Measurements from ENCODE around the gene STC2. TPM values are rescaled to one million over a fixed set of nuclear protein-coding genes. Genes with fewer than 3 reads are reported as not detected.

Gene STC2
- total and polyA plus RNA-seq, 2 experiments from 2014 or later: 26.6 to 27.8 TPM

DNA sequence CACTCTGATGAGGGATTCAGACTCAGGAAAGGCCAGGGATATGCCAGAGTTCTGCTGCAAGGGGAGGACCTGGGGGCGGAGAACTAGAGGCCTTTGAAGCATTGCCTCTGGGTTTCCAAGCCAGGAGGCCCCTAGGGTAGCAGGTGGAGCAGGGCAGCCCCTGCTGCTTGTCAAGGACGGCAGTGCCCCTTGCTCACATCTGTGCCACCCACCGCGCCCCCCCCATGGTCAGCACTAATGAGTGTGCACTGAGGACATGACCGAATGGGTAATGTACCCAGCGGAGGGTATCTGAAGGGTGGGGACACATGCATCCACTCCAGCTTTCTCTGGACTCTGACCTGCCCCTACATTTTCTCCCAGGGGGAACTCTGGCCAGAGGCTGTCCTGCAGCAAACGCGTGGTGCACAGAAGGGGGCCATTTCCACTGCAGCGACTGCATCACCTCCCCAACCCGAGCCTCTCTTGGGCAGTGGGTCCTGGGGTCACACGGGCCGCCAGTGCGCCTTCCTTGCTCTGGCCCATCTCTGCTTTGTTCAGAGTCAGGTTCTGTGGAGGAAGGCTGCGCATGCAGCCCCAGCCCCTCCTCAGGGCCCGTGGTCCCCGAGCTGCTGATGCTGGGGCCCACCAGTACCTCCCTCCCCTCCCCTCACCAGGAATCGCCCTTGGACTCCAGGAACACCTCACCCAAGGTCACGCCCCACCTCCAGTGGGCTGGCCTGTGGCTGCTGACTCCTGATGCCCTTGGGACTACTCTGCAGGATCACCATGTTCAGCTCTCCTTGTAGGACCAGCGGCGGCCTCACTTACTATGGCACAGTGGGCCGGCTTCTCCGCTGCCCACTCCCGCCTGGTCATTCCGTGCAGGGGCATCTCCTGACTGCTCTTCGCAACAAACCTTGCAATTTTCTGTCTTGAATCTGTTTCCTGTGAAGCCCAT lies 31.2 kb downstream of the STC2 start:
- Histone ChIP-seq H3K36me3 (replicated peaks; ENCODE audit: insufficient read depth, low read depth) (no peaks in the 10 kb centered on the region), H3K9me2 (replicated peaks; ENCODE audit: insufficient read depth) (no peaks in the 10 kb centered on the region), H3K79me2 (no peaks in the 10 kb centered on the region), H3K4me1 (ENCODE audit: insufficient read depth) (no peaks in the 10 kb centered on the region), H3K4me2 (no peak overlapping the region), H2AFZ (no peak overlapping the region), H3K27ac (no peak overlapping the region), H4K20me1 (ENCODE audit: insufficient read depth, poor library complexity, severe bottlenecking) (no peaks in the 10 kb centered on the region), H3K9me3 (ENCODE audit: low read depth) (no peaks in the 10 kb centered on the region), H3K4me3 (no peak overlapping the region), H3K27me3 (no peaks in the 10 kb centered on the region)
- no peak for DNase-seq (ENCODE audit: low spot score)
- TF ChIP-seq EZH2phosphoT487 (IDR thresholded peaks at IDR 0.05; ENCODE audit: low read depth, severe bottlenecking, unreplicated experiment): no peak
- TF ChIP-seq EZH2 (IDR thresholded peaks at IDR 0.05; ENCODE audit: borderline replicate concordance): no peak
- TF ChIP-seq, protein P1, sequence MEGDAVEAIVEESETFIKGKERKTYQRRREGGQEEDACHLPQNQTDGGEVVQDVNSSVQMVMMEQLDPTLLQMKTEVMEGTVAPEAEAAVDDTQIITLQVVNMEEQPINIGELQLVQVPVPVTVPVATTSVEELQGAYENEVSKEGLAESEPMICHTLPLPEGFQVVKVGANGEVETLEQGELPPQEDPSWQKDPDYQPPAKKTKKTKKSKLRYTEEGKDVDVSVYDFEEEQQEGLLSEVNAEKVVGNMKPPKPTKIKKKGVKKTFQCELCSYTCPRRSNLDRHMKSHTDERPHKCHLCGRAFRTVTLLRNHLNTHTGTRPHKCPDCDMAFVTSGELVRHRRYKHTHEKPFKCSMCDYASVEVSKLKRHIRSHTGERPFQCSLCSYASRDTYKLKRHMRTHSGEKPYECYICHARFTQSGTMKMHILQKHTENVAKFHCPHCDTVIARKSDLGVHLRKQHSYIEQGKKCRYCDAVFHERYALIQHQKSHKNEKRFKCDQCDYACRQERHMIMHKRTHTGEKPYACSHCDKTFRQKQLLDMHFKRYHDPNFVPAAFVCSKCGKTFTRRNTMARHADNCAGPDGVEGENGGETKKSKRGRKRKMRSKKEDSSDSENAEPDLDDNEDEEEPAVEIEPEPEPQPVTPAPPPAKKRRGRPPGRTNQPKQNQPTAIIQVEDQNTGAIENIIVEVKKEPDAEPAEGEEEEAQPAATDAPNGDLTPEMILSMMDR (IDR thresholded peaks at IDR 0.05; ENCODE audit: poor library complexity): no peak
- WGBS (ENCODE audit: low lambda C conversion rate, missing lambda C conversion rate): 89% methylated on average over 25 of the region's 25 CpGs

DNA sequence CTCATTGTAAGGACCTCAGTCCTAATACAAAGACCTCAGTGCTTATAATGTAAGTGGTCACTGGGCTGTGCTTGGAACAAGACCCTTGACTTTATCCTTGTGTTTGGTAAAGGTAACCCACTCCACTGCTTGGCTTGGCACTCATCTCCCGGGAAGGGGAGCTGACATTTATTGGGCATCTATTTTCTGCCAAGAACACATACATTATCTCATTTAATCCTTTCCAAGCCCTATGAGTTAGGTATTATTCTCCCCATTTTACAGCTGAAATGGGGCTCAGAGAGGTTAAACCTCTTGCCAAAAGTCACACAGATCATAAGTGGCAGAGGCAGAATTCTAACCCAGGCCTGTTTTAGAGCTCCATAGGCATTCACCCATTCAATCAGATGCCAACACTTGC lies 32.4 kb downstream of the STC2 start:
- no peak overlapping the region for H3K4me2 ChIP-seq
- H3K27me3 ChIP-seq: peaks cover 6% of the 10 kb centered on the region
- 100% methylated on average over 1 of the region's 1 CpG for WGBS (ENCODE audit: low lambda C conversion rate, missing lambda C conversion rate)
- no peaks in the 10 kb centered on the region for H3K79me2 ChIP-seq
- no peaks in the 10 kb centered on the region for H3K36me3 ChIP-seq (replicated peaks; ENCODE audit: insufficient read depth, low read depth)
- TF ChIP-seq EZH2 (IDR thresholded peaks at IDR 0.05; ENCODE audit: borderline replicate concordance) (no peak), EZH2phosphoT487 (IDR thresholded peaks at IDR 0.05; ENCODE audit: low read depth, severe bottlenecking, unreplicated experiment) (no peak)
- TF ChIP-seq, protein P1 (IDR thresholded peaks at IDR 0.05; ENCODE audit: poor library complexity): no peak
- H3K9me2 ChIP-seq (replicated peaks; ENCODE audit: insufficient read depth): no peaks in the 10 kb centered on the region
- H3K9me3 ChIP-seq (ENCODE audit: low read depth): no peaks in the 10 kb centered on the region
- H3K4me3 ChIP-seq: no peak overlapping the region
- no peak for DNase-seq (ENCODE audit: low spot score)
- H3K27ac ChIP-seq: no peak overlapping the region
- peaks cover 2% of the 10 kb centered on the region for H3K4me1 ChIP-seq (ENCODE audit: insufficient read depth)
- no peaks in the 10 kb centered on the region for H4K20me1 ChIP-seq (ENCODE audit: insufficient read depth, poor library complexity, severe bottlenecking)
- no peak overlapping the region for H2AFZ ChIP-seq

DNA sequence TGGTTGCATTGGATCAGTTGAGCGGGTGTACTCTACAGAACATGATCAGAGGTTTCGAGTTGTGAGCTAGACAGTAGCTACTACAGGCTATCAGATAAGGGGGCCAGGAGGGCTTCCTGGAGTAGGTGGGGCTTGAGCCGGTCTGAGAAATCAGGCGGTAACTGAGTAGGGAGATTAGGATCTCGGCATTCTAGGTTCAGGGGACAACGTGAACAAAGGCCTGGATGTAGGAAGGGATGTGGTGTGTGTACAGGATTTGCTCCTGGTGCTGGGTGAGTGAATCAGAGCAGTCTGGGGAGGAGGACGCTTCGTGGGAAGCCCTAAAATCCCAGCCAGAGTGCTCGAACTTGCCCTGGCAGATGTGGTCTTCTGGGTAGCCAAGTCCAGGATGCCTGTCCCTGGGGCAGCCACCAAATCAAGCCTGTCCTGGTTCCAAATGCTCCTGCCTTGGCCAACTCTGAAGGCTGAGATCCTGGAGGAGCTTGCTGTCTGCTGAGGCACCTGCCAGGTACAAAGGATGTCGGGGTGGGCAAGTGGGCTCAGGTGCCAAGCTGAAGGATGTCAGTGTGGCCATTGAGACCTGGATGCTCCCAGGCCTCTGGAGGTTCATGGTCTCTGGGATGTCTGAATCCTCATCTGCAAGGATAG lies 33.4 kb downstream of the STC2 start:
- no peak for DNase-seq (ENCODE audit: low spot score)
- peaks cover 10% of the 10 kb centered on the region for H3K27me3 ChIP-seq
- no peaks in the 10 kb centered on the region for H4K20me1 ChIP-seq (ENCODE audit: insufficient read depth, poor library complexity, severe bottlenecking)
- no peak overlapping the region for H3K27ac ChIP-seq
- no peaks in the 10 kb centered on the region for H3K9me3 ChIP-seq (ENCODE audit: low read depth)
- no peaks in the 10 kb centered on the region for H3K79me2 ChIP-seq
- H2AFZ ChIP-seq: no peak overlapping the region
- no peak overlapping the region for H3K4me3 ChIP-seq
- no peaks in the 10 kb centered on the region for H3K36me3 ChIP-seq (replicated peaks; ENCODE audit: insufficient read depth, low read depth)
- no peak for TF ChIP-seq EZH2 (IDR thresholded peaks at IDR 0.05; ENCODE audit: borderline replicate concordance)
- TF ChIP-seq EZH2phosphoT487 (IDR thresholded peaks at IDR 0.05; ENCODE audit: low read depth, severe bottlenecking, unreplicated experiment): no peak
- TF ChIP-seq, protein P1 (IDR thresholded peaks at IDR 0.05; ENCODE audit: poor library complexity): no peak
- no peaks in the 10 kb centered on the region for H3K9me2 ChIP-seq (replicated peaks; ENCODE audit: insufficient read depth)
- H3K4me2 ChIP-seq: no peak overlapping the region
- 42% methylated on average over 10 of the region's 10 CpGs for WGBS (ENCODE audit: low lambda C conversion rate, missing lambda C conversion rate)
- peaks cover 9% of the 10 kb centered on the region for H3K4me1 ChIP-seq (ENCODE audit: insufficient read depth)

Data from hepatocyte (in vitro differentiated cells).